Smooth muscle cell (in vitro differentiated cells): ENCODE data around the gene CD93. TPM values are rescaled to one million over a fixed set of nuclear protein-coding genes. Genes with fewer than 3 reads are reported as not detected.

Source experiments
- DNase-seq: peaks from one replicate; lab custom pipeline; 2025; ENCODE audit not compliant: unreplicated experiment; lab: John Stamatoyannopoulos, UW
- H2AFZ ChIP-seq: fragments of 200-600 bp; sonication (generic); 2 replicates; pipeline ENCODE4 v1.6.0; 2016; ENCODE audit warnings: antibody characterized with exemption, low read depth, mild to moderate bottlenecking
- H3F3A ChIP-seq: fragments of 200-600 bp; sonication (generic); 2 replicates; pipeline ENCODE4 v1.6.0; 2017; ENCODE audit warnings: antibody characterized with exemption, low read depth
- H3K27ac ChIP-seq: fragments of 200-600 bp; sonication (generic); 2 replicates; pipeline ENCODE4 v1.5.1; 2016; ENCODE audit warnings: low read depth, mild to moderate bottlenecking
- H3K27me3 ChIP-seq: fragments of 200-600 bp; sonication (generic); 2 replicates; pipeline ENCODE4 v1.6.1; 2016; ENCODE audit warnings: low read depth, mild to moderate bottlenecking
- H3K36me3 ChIP-seq: fragments of 200-600 bp; sonication (generic); 2 replicates; pipeline ENCODE4 v1.5.1; 2016; ENCODE audit warnings: low read depth
- H3K4me1 ChIP-seq: fragments of 200-600 bp; sonication (generic); 2 replicates; pipeline ENCODE4 v1.5.1; 2016; ENCODE audit warnings: low read depth
- H3K4me2 ChIP-seq: fragments of 200-600 bp; sonication (generic); 2 replicates; pipeline ENCODE4 v1.6.0; 2016; ENCODE audit warnings: mild to moderate bottlenecking
- H3K4me3 ChIP-seq: fragments of 200-600 bp; sonication (generic); 2 replicates; pipeline ENCODE4 v1.5.1; 2016; ENCODE audit warnings: mild to moderate bottlenecking
- H3K79me2 ChIP-seq: fragments of 200-600 bp; sonication (generic); 2 replicates; pipeline ENCODE4 v1.6.0; 2016; ENCODE audit warnings: low read depth, mild to moderate bottlenecking
- H3K9ac ChIP-seq: fragments of 200-600 bp; sonication (generic); 2 replicates; pipeline ENCODE4 v1.6.0; 2016; ENCODE audit warnings: low read depth
- H3K9me3 ChIP-seq: fragments of 200-600 bp; sonication (generic); replicated peaks from 2 replicates; pipeline ENCODE4 v1.5.1; 2016; ENCODE audit warnings: low read depth
- H4K20me1 ChIP-seq: fragments of 200-600 bp; sonication (generic); 2 replicates; pipeline ENCODE4 v1.6.0; 2016; ENCODE audit warnings: low read depth
- CTCF ChIP-seq: fragments of 200-600 bp; sonication (generic); IDR thresholded peaks from 2 replicates; pipeline ENCODE4 v1.5.1; 2017; ENCODE audit warnings: borderline replicate concordance, mild to moderate bottlenecking, antibody characterized with exemption; ENCODE audit not compliant: insufficient read depth, poor library complexity, severe bottlenecking
- WGBS: methylation state at CpG from one replicate; pipeline ENCODE4 v1.1.7; 2016; ENCODE audit warnings: low lambda C conversion rate; 5-methylcytosine and 5-hydroxymethylcytosine counted together
- polyA plus RNA-seq: library from polyadenylated mRNA; unstranded; fragments of >200 nt; fragmentation: Nextera tagmentation; extraction: Ambion mirVana; gene quantifications from 2 replicates; pipeline ENCODE4 v1.2.1, GENCODE V29; 2016
- total RNA-seq: library from RNA; depleted of rRNA; stranded (reverse); fragments of >200 nt; gene quantifications from 2 replicates; pipeline ENCODE4 v1.2.3, GENCODE V29; 2014

CD93 gene
- total and polyA plus RNA-seq, 2 experiments from 2014 or later: not detected

- Histone ChIP-seq H3K9me3 (no peaks in the 10 kb centered on the region), H3K79me2 (no peaks in the 10 kb centered on the region), H3K9ac (no peak overlapping the region), H3K27ac (no peak overlapping the region), H3F3A (no peaks in the 10 kb centered on the region), H3K4me3 (no peak overlapping the region), H3K4me1 (no peaks in the 10 kb centered on the region), H2AFZ (no peak overlapping the region), H3K36me3 (no peaks in the 10 kb centered on the region), H3K4me2 (no peak overlapping the region), H3K27me3 (no peaks in the 10 kb centered on the region), H4K20me1 (no peaks in the 10 kb centered on the region)
- WGBS: 89% methylated on average over 3 of the region's 3 CpGs
- DNase-seq: no peak
- TF ChIP-seq CTCF: no peak
Observed at GRCh38 chr20:23108871-23109270, 22.7 kb upstream of the CD93 start.

DNA sequence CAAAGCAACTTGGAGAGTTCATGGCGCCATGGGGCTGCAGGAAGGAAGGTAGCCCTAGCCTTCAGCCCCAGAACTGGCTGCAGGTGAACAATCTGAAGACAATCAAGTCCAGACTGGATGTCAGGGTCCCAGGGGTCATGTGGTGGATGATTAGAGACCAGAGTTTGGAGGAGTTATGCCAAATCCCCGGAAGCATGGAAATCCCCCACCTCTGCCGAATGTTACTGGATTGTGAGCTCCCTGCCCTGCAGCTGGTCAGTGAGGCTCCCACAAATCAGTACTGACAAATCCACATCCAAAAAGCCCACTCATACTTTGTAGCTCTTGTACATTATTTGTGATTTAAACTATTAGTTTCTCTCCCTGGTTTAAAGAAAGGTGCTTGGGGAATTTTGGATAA, 21.3 kb upstream of the CD93 start:
- Histone ChIP-seq H3K27me3 (no peaks in the 10 kb centered on the region), H2AFZ (no peak overlapping the region), H3F3A (no peaks in the 10 kb centered on the region), H4K20me1 (no peaks in the 10 kb centered on the region), H3K79me2 (no peaks in the 10 kb centered on the region), H3K9me3 (no peaks in the 10 kb centered on the region), H3K4me3 (no peak overlapping the region), H3K4me1 (no peaks in the 10 kb centered on the region), H3K4me2 (no peak overlapping the region), H3K36me3 (no peaks in the 10 kb centered on the region), H3K27ac (no peak overlapping the region), H3K9ac (no peak overlapping the region)
- TF ChIP-seq CTCF: no peak
- no peak for DNase-seq
- 95% methylated on average over 3 of the region's 3 CpGs for WGBS

DNA sequence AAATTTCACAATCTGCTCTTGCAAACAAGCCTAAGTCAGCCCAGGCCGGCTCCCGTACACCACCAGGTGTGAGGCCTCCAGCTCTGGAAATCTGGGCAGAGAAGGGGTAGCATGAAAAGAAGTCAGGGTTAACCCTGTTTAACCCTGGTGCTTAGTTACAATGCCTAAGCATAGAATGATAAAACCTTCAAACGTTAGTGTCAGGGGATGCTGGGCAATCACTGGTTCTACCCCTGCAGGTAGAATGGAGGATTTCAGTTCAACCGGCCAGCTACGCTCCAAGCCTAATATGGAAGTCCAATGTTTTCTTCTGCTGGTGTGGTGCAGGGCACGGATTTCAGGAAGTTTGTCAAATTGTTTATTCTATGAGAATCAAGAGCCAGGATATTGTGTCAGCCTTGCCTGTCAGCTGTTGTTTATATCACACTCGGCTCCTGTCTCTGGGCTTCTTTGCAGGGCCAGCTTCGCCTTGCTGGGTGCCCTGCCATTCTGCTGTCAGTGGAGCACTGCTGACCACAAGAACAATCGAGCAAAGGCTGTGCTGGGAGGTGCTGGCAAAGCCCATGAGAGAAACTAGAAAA, 20.2 kb upstream of the CD93 start:
- Histone ChIP-seq H3K9me3 (no peaks in the 10 kb centered on the region), H3K27me3 (no peaks in the 10 kb centered on the region), H3K4me3 (no peak overlapping the region), H3K36me3 (no peaks in the 10 kb centered on the region), H4K20me1 (no peaks in the 10 kb centered on the region), H2AFZ (no peak overlapping the region), H3K27ac (no peak overlapping the region), H3K79me2 (no peaks in the 10 kb centered on the region), H3K4me1 (no peaks in the 10 kb centered on the region), H3F3A (no peaks in the 10 kb centered on the region), H3K4me2 (no peak overlapping the region), H3K9ac (no peak overlapping the region)
- 79% methylated on average over 9 of the region's 9 CpGs for WGBS
- DNase-seq: no peak
- no peak for TF ChIP-seq CTCF

DNA sequence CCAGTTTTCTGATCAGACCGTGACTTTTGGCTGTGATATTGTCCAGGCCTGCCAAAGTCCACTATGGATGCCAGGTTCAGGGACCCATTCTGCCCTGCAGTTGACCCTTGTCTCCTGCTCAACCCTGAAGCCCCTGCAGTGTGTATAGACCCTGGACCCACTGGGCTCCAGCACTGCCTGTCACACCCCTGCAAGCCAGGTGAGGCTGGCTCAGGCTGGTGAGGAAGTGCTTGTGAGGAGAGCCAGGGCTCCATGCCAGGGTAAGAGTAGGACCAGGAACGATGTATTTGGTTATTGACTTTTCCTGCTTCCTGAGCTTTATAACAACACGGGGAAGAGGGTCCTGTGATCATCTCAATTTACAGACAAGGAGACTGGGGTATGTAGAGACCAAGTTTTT, 19.1 kb upstream of the CD93 start:
- TF ChIP-seq CTCF: no peak
- Histone ChIP-seq H3K36me3 (no peaks in the 10 kb centered on the region), H3K4me3 (no peak overlapping the region), H3K9me3 (no peaks in the 10 kb centered on the region), H3K27me3 (no peaks in the 10 kb centered on the region), H3K4me1 (no peaks in the 10 kb centered on the region), H3K9ac (no peak overlapping the region), H4K20me1 (no peaks in the 10 kb centered on the region), H3K4me2 (no peak overlapping the region), H3K79me2 (no peaks in the 10 kb centered on the region), H3K27ac (no peak overlapping the region), H3F3A (no peaks in the 10 kb centered on the region), H2AFZ (no peak overlapping the region)
- DNase-seq: no peak
- 84% methylated on average over 3 of the region's 3 CpGs for WGBS
